K562 (cell line): ENCODE results near the gene CDCA7. TPM values are rescaled to one million over a fixed set of nuclear protein-coding genes. Genes with fewer than 3 reads are reported as not detected.

Experiments used
- BRCA1 ChIP-seq, 2 experiments: fragments of 450-650 bp in 1 of 2; sonication (generic) in 1 of 2; formaldehyde crosslinking in 1 of 2; IDR thresholded peaks; 2 replicates each; pipeline versions ENCODE4 v1.5.0 to v1.6.1; 2017 to 2020; ENCODE audit warnings: mild to moderate bottlenecking in 1 of 2, missing genetic modification reagents in 1 of 2
- BRF1 ChIP-seq: IDR thresholded peaks from 3 replicates; pipeline ENCODE4 v1.6.1; 2011; ENCODE audit warnings: borderline replicate concordance, mild to moderate bottlenecking; ENCODE audit not compliant: insufficient read length; ENCODE audit errors: extremely low read depth
- CXXC5 ChIP-seq: fragments of 250-450 bp; sonication (Bioruptor Pico); IDR thresholded peaks from 2 replicates; pipeline ENCODE4 v1.8.0; 2022; ENCODE audit warnings: inconsistent platforms, mild to moderate bottlenecking, moderate library complexity
- ELF1 ChIP-seq: fragments of 200-800 bp; sonication (Bioruptor generic); IDR thresholded peaks from 2 replicates; pipeline ENCODE4 v1.6.1; 2016; ENCODE audit warnings: missing genetic modification characterization, missing compliant biosample characterization
- ESRRA ChIP-seq: fragments of 450-650 bp; IDR thresholded peaks from 2 replicates; pipeline ENCODE4 v1.6.1; 2014; ENCODE audit warnings: low read depth, mild to moderate bottlenecking, moderate library complexity, borderline replicate concordance
- FOXA3 ChIP-seq, 2 experiments: fragments of 450-650 bp in 1 of 2; sonication (generic) in 1 of 2; formaldehyde crosslinking; IDR thresholded peaks in 1 of 2; conservative IDR thresholded peaks in 1 of 2; 2 replicates each; pipeline versions ENCODE4 v1.4.0 to v1.8.0; 2020 to 2022; ENCODE audit warnings: mild to moderate bottlenecking in 2 of 2, missing genetic modification reagents in 1 of 2
- FOXM1 ChIP-seq, 2 experiments: fragments of 450-650 bp in 1 of 2; sonication (generic) in 1 of 2; formaldehyde crosslinking in 1 of 2; IDR thresholded peaks; 2 replicates each; pipeline versions ENCODE4 v1.6.1 to v1.9.0; 2017 to 2022; ENCODE audit warnings: low read depth in 2 of 2, mild to moderate bottlenecking in 2 of 2, missing genetic modification reagents in 1 of 2, moderate library complexity in 1 of 2
- HLTF ChIP-seq: fragments of 450-650 bp; IDR thresholded peaks from 2 replicates; pipeline ENCODE4 v1.6.1; 2016
- IFI16 ChIP-seq: fragments of 250-450 bp; sonication (Bioruptor Pico); IDR thresholded peaks from 2 replicates; pipeline ENCODE4 v2.1.2; 2022; ENCODE audit warnings: mild to moderate bottlenecking, inconsistent platforms
- JUN ChIP-seq, 2 experiments: sonication (generic) in 1 of 2; formaldehyde crosslinking in 1 of 2; IDR thresholded peaks; 2 replicates each; pipeline versions ENCODE4 v1.6.1 to v1.8.0; 2012 to 2022; ENCODE audit warnings: borderline replicate concordance in 2 of 2, mild to moderate bottlenecking in 2 of 2, improper control_type of control experiment in 1 of 2, low read depth in 1 of 2, low read length in 1 of 2, missing genetic modification reagents in 1 of 2
- PHF20 ChIP-seq: fragments of 450-650 bp; IDR thresholded peaks from 2 replicates; pipeline ENCODE4 v1.6.1; 2018; ENCODE audit not compliant: partially characterized antibody
- POLR2G ChIP-seq: fragments of 200-400 bp; formaldehyde crosslinking; IDR thresholded peaks from 2 replicates; pipeline ENCODE4 v1.6.1; 2017; ENCODE audit warnings: low read depth, mild to moderate bottlenecking, antibody characterized with exemption, low read length, moderate library complexity
- RCOR1 ChIP-seq, 2 experiments: IDR thresholded peaks; 2 replicates each; pipeline ENCODE4 v1.6.1; 2012; ENCODE audit warnings: low read depth in 2 of 2, low read length in 2 of 2, borderline replicate concordance in 1 of 2, improper control_type of control experiment in 1 of 2
- ZNF217 ChIP-seq: sonication (generic); formaldehyde crosslinking; IDR thresholded peaks from 2 replicates; pipeline ENCODE4 v1.8.0; 2022; ENCODE audit warnings: mild to moderate bottlenecking, missing genetic modification reagents
- ZNF324 ChIP-seq: fragments of 250-450 bp; sonication (Bioruptor Pico); IDR thresholded peaks from 2 replicates; pipeline ENCODE4 v1.4.0; 2020; ENCODE audit warnings: mild to moderate bottlenecking
- ZNF431 ChIP-seq: sonication (generic); formaldehyde crosslinking; IDR thresholded peaks from 2 replicates; pipeline ENCODE4 v1.8.0; 2022; ENCODE audit warnings: mild to moderate bottlenecking, missing genetic modification reagents
- ZNF79 ChIP-seq: fragments of 250-450 bp; sonication (Bioruptor Pico); IDR thresholded peaks from 2 replicates; pipeline ENCODE4 v1.4.0; 2020; ENCODE audit warnings: low read depth, mild to moderate bottlenecking, moderate library complexity
- polyA plus RNA-seq, 8 experiments: library from polyadenylated mRNA; depleted of rRNA in 4 of 8; stranded (reverse) in 5 of 8; unstranded in 3 of 8; fragments of >200 nt; fragmentation: Nextera tagmentation in 2 of 8; fragmentation: Illumina TruSeq in 1 of 8; extraction: Ambion mirVana in 2 of 8; extraction: Trizol in 1 of 8; gene quantifications; 2 replicates each; pipeline versions ENCODE4 v1.2.1 to v1.2.3, GENCODE V29; 2011 to 2014; ENCODE audit warnings: inconsistent platforms in 1 of 8, missing spikeins in 1 of 8
- total RNA-seq, 7 experiments: library from RNA; depleted of rRNA in 6 of 7; stranded (reverse); fragments of >200 nt in 6 of 7; fragmentation: Illumina TruSeq in 2 of 7; extraction: Trizol in 2 of 7; gene quantifications; 2 replicates each; pipeline versions ENCODE4 v1.2.1 to v1.2.3, GENCODE V29; 2011 to 2021; ENCODE audit warnings: low replicate concordance in 1 of 7
- TF ChIP-seq, protein P1 (sequence below): fragments of 450-650 bp; conservative IDR thresholded peaks from 2 replicates; pipeline ENCODE4 v1.6.1; 2016; ENCODE audit warnings: missing genetic modification characterization, low read depth, mild to moderate bottlenecking, missing compliant biosample characterization, moderate library complexity
- TF ChIP-seq, protein P2 (sequence below): sonication (generic); formaldehyde crosslinking; IDR thresholded peaks from 2 replicates; pipeline ENCODE4 v1.8.0; 2022; ENCODE audit warnings: mild to moderate bottlenecking, low read depth, missing genetic modification reagents
- TF ChIP-seq, protein P3 (sequence below): sonication (generic); formaldehyde crosslinking; IDR thresholded peaks from 2 replicates; pipeline ENCODE4 v1.8.0; 2022; ENCODE audit warnings: missing genetic modification reagents, mild to moderate bottlenecking, borderline replicate concordance

The CDCA7 gene
- total and polyA plus RNA-seq, 9 of the 15 experiments (the other 6 are each of a cell fraction or from before 2014, with no cell fraction given): 28.5 to 122 (median 51.0) TPM

DNA sequence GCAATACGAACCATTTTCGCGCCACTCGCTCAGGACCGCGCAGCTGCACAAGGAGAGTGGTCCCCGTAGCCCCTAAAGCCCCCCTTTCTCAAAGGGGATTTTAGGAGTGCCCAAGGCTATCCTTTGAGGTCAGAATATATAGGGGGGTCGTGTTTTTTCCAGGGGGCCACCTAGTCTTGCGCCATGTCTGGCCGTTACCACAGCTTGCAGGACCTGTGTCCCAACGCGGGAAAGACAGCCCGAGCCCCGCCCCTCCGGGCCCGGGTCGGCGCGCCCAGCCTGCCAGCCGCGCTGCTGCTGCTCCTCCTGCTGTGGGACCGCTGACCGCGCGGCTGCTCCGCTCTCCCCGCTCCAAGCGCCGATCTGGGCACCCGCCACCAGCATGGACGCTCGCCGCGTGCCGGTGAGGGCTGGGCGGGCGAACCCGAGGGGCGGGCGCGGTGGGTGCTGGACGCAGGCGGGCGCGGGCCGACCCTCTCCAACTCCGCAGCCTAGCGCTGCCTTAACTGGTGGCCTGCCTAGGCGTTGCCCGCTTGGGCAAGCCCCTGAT is at the start of gene CDCA7 (continued):
- TF ChIP-seq ELF1 (tag) (no peak), FOXM1 (IDR thresholded peaks at IDR 0.05; ENCODE audit: low read depth) (peak; percentile 90), FOXM1 (CRISPR knock-in tag; IDR thresholded peaks at IDR 0.05; ENCODE audit: low read depth) (peak; percentile 91; the same call in 1 of the 2 replicates), PHF20 (peak; percentile 13), ZNF79 (CRISPR knock-in tag) (no peak), POLR2G (peak; percentile 91), JUN (IDR thresholded peaks at IDR 0.05; ENCODE audit: borderline replicate concordance, low read depth, low read length) (no peak), JUN (CRISPR knock-in tag; IDR thresholded peaks at IDR 0.05; ENCODE audit: borderline replicate concordance) (0 out of 2 replicates have a peak, but pooled peaks have one; percentile 49), ZNF324 (CRISPR knock-in tag) (no peak), RCOR1 (IDR thresholded peaks at IDR 0.05; ENCODE audit: borderline replicate concordance in 1 of 2, low read depth in 2 of 2, low read length in 2 of 2) (no peak; a peak in 1 of 4 replicates), IFI16 (CRISPR knock-in tag) (no peak), HLTF (no peak), CXXC5 (CRISPR knock-in tag) (peak; percentile 83), BRCA1 (IDR thresholded peaks at IDR 0.05) (no peak), BRCA1 (CRISPR knock-in tag; IDR thresholded peaks at IDR 0.05) (no peak), ZNF217 (CRISPR knock-in tag) (0 out of 2 replicates have a peak, but pooled peaks have one; percentile 74), FOXA3 (CRISPR knock-in tag; conservative IDR thresholded peaks at IDR 0.05 in 1 of 2, IDR thresholded peaks at IDR 0.05 in 1 of 2) (peak in 1 of 2 experiments; percentile 58; a peak in 2 of 4 replicates), ZNF431 (CRISPR knock-in tag) (peak; percentile 86), BRF1 (no peak), ESRRA (no peak; the same call in 1 of the 2 replicates)
- TF ChIP-seq, protein P1, sequence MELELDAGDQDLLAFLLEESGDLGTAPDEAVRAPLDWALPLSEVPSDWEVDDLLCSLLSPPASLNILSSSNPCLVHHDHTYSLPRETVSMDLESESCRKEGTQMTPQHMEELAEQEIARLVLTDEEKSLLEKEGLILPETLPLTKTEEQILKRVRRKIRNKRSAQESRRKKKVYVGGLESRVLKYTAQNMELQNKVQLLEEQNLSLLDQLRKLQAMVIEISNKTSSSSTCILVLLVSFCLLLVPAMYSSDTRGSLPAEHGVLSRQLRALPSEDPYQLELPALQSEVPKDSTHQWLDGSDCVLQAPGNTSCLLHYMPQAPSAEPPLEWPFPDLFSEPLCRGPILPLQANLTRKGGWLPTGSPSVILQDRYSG (tag): no peak
- TF ChIP-seq, protein P2, sequence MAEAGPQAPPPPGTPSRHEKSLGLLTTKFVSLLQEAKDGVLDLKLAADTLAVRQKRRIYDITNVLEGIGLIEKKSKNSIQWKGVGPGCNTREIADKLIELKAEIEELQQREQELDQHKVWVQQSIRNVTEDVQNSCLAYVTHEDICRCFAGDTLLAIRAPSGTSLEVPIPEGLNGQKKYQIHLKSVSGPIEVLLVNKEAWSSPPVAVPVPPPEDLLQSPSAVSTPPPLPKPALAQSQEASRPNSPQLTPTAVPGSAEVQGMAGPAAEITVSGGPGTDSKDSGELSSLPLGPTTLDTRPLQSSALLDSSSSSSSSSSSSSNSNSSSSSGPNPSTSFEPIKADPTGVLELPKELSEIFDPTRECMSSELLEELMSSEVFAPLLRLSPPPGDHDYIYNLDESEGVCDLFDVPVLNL: peak; percentile 93
- TF ChIP-seq, protein P3, sequence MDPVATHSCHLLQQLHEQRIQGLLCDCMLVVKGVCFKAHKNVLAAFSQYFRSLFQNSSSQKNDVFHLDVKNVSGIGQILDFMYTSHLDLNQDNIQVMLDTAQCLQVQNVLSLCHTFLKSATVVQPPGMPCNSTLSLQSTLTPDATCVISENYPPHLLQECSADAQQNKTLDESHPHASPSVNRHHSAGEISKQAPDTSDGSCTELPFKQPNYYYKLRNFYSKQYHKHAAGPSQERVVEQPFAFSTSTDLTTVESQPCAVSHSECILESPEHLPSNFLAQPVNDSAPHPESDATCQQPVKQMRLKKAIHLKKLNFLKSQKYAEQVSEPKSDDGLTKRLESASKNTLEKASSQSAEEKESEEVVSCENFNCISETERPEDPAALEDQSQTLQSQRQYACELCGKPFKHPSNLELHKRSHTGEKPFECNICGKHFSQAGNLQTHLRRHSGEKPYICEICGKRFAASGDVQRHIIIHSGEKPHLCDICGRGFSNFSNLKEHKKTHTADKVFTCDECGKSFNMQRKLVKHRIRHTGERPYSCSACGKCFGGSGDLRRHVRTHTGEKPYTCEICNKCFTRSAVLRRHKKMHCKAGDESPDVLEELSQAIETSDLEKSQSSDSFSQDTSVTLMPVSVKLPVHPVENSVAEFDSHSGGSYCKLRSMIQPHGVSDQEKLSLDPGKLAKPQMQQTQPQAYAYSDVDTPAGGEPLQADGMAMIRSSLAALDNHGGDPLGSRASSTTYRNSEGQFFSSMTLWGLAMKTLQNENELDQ (CRISPR knock-in tag): peak; percentile 97
